ENCODE measurements around the gene CYP2U1.
A peak's percentile ranks its signal among the peaks of the same experiment; 100 is the strongest.
"Not testable (repeated sequence)": the region's sequence is repeated elsewhere in the genome, so short reads cannot be mapped to it uniquely, and the experiment has no call there.

The CYP2U1 gene

GRCh38 chr4:107922486-107923473, 8.6 kb upstream of the CYP2U1 start:
- no peak for DNase-seq (ENCODE audit: low read depth)

DNA sequence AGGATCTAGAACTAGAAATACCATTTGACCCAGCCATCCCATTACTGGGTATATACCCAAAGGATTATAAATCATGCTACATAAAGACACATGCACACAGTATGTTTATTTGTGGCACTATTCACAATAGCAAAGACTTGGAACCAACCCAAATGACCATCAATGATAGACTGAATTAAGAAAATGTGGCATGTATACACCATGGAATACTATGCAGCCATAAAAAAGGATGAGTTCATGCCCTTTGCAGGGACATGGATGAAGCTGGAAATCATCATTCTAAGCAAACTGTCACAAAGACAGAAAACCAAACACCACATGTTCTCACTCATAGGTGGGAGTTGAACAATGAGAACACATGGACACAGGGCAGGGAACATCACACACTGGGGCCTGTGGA, 5.6 kb upstream of the CYP2U1 start:
- not testable (repeated sequence) for DNase-seq (ENCODE audit: low read depth)

DNA sequence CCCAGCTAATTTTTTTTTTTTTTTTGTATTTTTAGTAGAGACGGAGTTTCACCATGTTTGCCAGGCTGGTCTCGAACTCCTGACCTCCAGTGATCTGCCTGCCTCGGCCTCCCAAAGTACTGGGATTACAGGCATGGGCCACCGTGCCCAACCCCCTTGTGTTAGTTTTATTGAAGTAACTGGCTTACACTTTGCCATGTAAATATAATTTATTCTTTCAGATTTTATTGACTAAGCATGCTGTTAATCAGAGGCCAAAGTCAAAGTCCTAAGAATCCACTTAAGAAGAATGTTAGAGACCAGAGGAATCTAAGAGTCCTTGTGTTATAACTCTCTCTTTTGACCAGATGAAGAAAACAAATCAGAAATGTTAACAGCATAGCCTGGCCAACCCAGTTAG, 4.5 kb upstream of the CYP2U1 start:
- DNase-seq (ENCODE audit: low read depth): not testable (repeated sequence)

DNA sequence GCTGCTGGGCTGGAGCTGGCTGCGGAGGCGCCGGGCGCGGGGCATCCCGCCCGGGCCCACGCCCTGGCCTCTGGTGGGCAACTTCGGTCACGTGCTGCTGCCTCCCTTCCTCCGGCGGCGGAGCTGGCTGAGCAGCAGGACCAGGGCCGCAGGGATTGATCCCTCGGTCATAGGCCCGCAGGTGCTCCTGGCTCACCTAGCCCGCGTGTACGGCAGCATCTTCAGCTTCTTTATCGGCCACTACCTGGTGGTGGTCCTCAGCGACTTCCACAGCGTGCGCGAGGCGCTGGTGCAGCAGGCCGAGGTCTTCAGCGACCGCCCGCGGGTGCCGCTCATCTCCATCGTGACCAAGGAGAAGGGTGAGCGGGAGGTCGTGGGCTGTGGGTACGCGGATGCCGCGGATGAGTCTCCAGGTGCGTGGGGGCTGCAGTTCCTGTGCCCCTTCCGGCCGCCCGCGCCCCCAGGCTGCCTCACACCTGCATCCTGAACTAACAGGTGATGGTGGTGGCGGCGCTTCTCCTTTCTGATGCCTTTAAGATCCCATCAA, 499 bp downstream of the CYP2U1 start:
- DNase-seq (ENCODE audit: low read depth): peak; percentile 3

DNA sequence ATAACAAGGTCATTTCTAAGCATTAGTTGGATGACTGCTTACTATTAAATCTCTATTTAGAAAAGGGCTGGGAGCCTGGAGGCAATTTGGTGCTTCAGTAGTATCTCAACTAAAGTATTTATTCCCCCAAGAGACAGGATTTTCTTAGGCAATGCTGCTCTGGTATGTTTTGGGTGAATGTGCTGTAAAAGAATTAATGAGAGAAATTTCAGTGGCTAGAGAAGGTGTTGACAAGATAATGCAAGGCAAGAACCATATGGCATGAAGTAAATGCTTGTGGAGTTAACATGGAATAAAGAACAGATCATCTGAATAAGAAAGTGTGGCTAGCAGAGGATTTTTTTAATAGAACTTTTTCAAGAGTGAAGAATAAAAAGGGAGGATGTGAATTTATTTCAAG, 3.9 kb downstream of the CYP2U1 start:
- DNase-seq (ENCODE audit: low read depth): no peak

DNA sequence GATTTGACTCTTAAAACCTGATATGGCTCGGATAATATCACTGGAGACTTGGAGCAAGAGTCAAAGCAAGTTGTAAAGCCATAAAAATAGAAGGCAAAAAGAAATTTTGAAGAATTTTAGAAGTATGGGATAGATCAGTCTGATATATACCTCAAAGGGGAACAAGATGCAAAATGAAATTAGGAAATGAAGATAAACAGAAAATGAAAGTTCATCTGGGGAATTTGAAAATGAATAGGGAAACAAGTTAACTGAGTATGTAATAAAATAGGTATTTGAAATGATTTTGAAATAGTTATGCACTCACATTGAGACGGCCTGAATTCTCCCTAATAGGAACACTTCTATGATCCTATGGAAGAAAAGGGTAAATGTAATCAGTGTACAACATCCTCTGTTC, 5.7 kb downstream of the CYP2U1 start:
- DNase-seq (ENCODE audit: low read depth): no peak

DNA sequence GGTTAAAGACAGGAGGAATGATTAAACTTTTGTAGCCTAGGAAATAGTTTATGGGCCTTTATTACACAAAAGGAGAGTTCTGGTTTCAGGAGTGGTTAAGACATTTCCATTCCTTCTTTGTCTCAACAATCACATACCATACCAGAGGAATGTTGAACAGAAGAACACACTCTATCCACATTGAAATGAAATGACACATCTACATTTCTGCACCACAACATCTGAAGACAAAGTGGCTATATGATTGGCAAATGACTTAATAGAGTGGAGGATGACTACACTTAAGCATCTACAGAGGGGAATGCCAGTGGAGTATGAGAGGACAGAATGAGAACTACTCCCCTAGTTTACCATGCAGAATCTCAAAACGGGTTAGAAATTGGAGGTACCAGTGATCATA, 8.0 kb downstream of the CYP2U1 start:
- no peak for DNase-seq (ENCODE audit: low read depth)

GRCh38 chr4:107945809-107946208, 14.5 kb downstream of the CYP2U1 start:
- no peak for DNase-seq (ENCODE audit: low read depth)

DNA sequence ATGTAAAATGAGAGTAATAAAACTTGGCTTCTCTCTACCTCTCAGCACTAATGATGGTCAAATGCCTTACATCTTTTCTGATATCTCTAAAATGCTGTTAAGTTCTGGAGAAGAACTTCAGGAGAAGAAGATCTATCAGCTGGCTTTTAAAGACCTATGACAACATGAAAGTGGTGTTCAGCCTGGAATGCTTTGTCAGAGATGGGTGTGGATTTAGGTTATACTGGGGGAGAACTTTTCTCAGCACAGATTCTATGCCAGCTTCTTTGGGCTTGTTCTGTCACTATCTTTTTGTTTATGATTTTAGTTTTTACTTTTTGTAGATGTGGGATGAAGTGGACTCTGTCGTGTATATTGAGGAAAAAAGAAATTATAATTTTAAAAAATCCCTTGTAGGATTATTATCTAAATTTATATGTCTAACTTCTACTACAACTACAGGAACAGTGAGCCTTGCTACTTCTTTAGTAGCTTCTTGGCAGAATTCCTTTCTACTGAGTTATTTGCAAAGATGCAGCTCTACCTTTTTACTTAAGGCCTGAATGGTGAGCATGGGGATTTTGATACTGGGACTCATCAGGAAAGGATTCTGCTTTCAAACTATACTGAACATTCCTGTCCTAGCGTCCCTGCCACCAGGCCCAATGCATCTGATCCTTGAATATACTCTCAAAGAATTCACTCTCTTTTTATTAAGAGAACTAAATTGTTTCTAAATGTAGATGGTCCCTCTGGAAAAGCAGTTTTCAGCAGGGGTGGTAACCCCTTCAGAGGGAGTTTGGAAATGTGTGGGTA, 19.6 kb downstream of the CYP2U1 start:
- no peak for DNase-seq (ENCODE audit: low read depth)

- DNase-seq (ENCODE audit: low read depth): no peak
These were observed 20.2 kb downstream of the CYP2U1 start for GRCh38 chr4:107951551-107951950.

- no peak for DNase-seq (ENCODE audit: low read depth)
These were observed 24.7 kb downstream of the CYP2U1 start for GRCh38 chr4:107956011-107956410.

- DNase-seq (ENCODE audit: low read depth): no peak
These were observed 35.6 kb downstream of the CYP2U1 start for GRCh38 chr4:107966903-107967302.

DNA sequence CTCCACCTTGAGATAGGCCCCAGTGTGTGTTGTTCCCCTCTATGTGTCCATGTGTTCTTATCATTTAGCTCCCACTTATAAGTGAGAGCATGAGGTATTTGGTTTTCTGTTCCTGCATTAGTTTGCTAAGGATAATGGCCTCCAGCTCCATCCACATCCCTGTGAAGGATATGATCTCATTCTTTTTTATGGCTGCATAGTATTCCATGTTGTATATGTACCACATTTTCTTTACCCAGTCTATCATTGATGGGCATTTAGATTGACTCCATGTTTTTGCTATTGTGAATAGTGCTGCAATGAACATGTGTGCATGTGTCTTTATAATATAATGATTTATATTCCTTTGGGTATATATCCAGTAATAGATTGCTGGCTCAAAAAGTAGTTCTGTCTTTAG, 36.2 kb downstream of the CYP2U1 start:
- not testable (repeated sequence) for DNase-seq (ENCODE audit: low read depth)

GRCh38 chr4:107967921-107968320, 36.6 kb downstream of the CYP2U1 start:
- DNase-seq (ENCODE audit: low read depth): not testable (repeated sequence)

DNA sequence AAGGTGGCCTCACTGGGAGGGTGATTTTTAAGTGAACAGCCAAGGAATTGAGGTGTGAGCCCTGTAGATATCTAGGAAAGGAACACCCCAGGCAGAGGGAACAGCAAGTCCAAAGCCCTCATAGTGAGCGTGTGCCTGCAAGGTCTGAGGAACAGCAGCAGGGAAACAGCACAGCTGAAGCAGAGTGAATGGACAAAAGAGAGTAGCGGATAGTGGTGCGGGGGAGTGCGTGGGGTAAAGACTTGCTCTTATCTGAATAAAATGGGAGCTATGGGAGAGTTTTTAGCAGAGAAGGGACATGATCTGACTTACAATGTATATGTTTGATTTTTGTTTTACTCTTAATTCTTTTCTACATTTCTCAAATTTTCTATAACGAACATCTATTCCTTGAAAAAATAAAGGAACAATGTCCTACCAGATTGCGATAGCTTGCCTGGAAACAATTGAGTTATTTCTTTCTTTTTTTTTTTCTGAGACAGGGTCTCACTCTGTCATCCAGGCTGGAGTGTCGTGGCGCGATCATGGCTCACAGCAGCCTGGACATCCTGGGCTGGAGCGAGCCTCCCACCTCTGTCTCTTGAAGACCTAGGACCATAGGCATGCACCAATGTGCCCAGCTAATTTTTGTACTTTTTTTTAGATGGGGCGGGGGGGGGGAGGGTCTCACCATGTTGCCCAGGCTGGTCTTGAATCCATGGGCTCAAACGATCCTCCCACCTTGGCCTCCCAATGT, 38.9 kb downstream of the CYP2U1 start:
- no peak for DNase-seq (ENCODE audit: low read depth)

DNA sequence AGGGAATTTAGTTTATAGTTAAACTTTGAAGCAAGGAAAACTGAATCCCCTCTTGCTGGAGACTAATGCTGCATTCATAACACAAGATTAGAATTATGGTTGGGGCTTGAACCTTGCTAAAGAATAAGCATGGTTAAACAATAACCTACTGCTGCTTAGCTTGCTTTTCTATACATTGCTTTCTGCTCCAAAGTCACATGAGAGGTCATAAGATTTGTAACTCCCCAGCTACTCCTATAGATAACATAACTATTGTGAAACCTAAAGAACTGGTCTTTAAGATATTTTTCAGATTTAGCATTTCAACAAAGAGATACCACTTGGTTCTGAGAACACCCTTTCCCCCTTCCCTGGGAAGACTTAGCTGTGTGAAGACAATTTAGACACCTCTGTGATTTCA, 41.3 kb downstream of the CYP2U1 start:
- no peak for DNase-seq (ENCODE audit: low read depth)

GRCh38 chr4:107974523-107974922, 43.2 kb downstream of the CYP2U1 start:
- no peak for DNase-seq (ENCODE audit: low read depth)

- DNase-seq (ENCODE audit: low read depth): no peak
These were observed 46.1 kb downstream of the CYP2U1 start for GRCh38 chr4:107977482-107977881.

DNA sequence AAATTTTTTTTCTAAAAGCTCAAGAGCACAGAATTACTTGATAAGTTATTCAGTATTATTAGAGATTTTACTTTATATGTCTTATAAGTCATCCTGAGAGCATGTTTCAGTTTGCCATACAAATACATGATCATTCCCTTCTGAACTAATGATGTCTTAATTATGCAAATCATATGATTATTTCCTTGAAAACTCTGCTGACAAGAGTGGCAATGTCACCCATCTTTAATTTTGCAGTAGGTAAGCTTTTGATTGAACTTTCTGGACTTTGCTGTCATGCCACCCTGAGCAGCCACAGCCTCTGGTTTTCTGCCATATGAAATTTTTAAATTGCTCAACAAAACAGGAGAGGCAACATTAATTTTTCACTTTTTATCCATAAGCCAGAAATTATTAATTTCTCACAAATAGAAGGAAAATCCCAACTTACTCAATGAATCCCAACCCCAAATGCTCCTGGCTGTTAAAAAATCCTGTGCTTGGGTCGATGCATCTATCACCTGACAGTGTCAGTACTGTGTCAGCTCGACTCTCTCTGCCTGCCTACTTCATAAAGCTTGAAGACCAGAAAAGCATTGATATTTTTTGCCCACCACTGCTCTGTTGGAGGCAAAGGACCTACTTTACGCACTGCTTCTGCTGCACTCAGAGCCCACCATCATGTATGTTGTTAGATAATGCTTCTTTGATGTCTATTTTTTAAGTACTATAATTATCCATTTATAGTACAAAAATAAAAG, 46.8 kb downstream of the CYP2U1 start:
- DNase-seq (ENCODE audit: low read depth): no peak

DNA sequence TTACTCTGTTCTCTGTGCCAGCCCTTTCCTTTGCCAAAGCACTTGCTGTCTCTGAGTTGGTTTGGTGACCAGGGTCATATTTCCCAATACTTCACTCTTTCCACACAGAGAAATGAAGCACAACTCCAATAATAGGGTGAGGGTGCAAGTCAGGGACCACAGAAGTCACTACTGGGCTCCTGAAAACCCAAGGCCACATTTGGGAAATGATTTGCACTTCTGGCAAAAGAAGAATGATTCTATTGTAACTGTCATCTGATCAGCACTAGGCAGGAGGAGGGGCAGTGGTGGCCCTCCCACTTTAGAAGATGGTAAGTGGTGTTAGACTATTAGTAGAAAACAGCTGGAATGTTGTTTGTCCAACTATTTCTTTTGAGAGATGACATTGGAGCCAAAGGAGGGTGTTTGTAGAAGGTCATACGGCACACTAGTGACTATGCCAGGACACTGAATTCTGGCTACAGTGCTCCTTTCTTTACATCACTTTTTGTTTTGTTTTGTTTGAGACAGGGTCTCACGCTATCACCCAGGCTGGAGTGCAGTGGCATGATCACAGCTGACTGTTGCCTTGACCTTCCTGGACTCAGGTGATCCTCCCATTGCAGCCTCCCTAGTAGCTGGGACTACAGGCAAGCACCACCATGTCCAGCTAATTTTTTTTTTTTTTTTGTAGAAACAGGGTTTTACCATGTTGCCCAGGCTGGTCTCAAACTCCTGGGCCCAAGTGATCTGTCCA, 47.5 kb downstream of the CYP2U1 start:
- no peak for DNase-seq (ENCODE audit: low read depth)

Measured in activated T-helper 1 cell treated with Interleukin-2 at 50 U/mL for 16 hours (primary cell).